Lung (tissue), 12 donors: ENCODE measurements around the gene EFCAB12. TPM values are rescaled to one million over a fixed set of nuclear protein-coding genes. Genes with fewer than 3 reads are reported as not detected.
A peak's percentile ranks its signal among the peaks of the same experiment; 100 is the strongest.

ENCODE experiments used
- ATAC-seq: fragments of 200-7000 bp; cut with Tn5 transposase; one replicate; pipeline ENCODE4 v1.9.1; 2020; ENCODE audit warnings: moderate number of reproducible peaks; ENCODE audit not compliant: insufficient read depth, low FRiP score
- DNase-seq, 3 donors: peaks; one replicate each; pipeline ENCODE4 v3.0.0-alpha.2; 2013 to 2017
- H3K27ac ChIP-seq, 2 donors: one replicate each; pipeline ENCODE4 v1.5.1; 2013; ENCODE audit warnings: mild to moderate bottlenecking in 2 of 2, moderate library complexity in 2 of 2, control low read depth in 1 of 2, inconsistent platforms in 1 of 2, low read depth in 1 of 2, low read length in 1 of 2
- H3K27me3 ChIP-seq, 3 donors: one replicate each; pipeline ENCODE4 v1.5.1; 2013; ENCODE audit warnings: low read length in 2 of 3; ENCODE audit not compliant: control insufficient read depth in 3 of 3, insufficient read depth in 3 of 3
- H3K36me3 ChIP-seq, 4 donors: one replicate each; pipeline ENCODE4 v1.5.1; 2013; ENCODE audit warnings: low read length in 4 of 4, mild to moderate bottlenecking in 1 of 4, moderate library complexity in 1 of 4; ENCODE audit not compliant: control insufficient read depth in 4 of 4, insufficient read depth in 4 of 4
- H3K4me1 ChIP-seq, 5 donors: one replicate each; pipeline ENCODE4 v1.5.1; 2013; ENCODE audit warnings: low read length in 5 of 5, mild to moderate bottlenecking in 2 of 5, moderate library complexity in 1 of 5; ENCODE audit not compliant: control insufficient read depth in 5 of 5, insufficient read depth in 5 of 5
- H3K4me3 ChIP-seq: one replicate; pipeline ENCODE4 v1.5.1; 2013; ENCODE audit warnings: mild to moderate bottlenecking, control low read depth, moderate library complexity
- H3K9ac ChIP-seq, 2 donors: one replicate each; pipeline ENCODE4 v1.5.1; 2013; ENCODE audit warnings: low read length in 2 of 2, control low read depth in 1 of 2; ENCODE audit not compliant: insufficient read depth in 1 of 2
- H3K9me3 ChIP-seq, 4 donors: one replicate each; pipeline ENCODE4 v1.5.1; 2013; ENCODE audit warnings: low read length in 3 of 4, mild to moderate bottlenecking in 1 of 4, moderate library complexity in 1 of 4; ENCODE audit not compliant: control insufficient read depth in 4 of 4, insufficient read depth in 3 of 4
- WGBS, 2 donors: extraction: QIAGEN DNeasy Blood & Tissue Kit; methylation state at CpG; one replicate each; pipeline ENCODE4 v1.1.7; 2013; 5-methylcytosine and 5-hydroxymethylcytosine counted together
- polyA plus RNA-seq, 2 donors: library from polyadenylated mRNA; stranded (reverse); fragments of 200-250 nt; gene quantifications; one replicate each; pipeline ENCODE4 v1.2.1, GENCODE V29; 2013
- total RNA-seq, 2 donors: library from RNA; depleted of rRNA in 1 of 2; stranded (reverse); fragments of >200 nt in 1 of 2; gene quantifications; one replicate each; pipeline ENCODE4 v1.2.1, GENCODE V29; 2014 to 2021
- TF ChIP-seq, protein P1 (sequence below): IDR thresholded peaks from 2 replicates; pipeline ENCODE4 v1.5.1; 2012; ENCODE audit warnings: mild to moderate bottlenecking; ENCODE audit errors: control extremely low read depth, extremely low read depth
- donor health status: control.
- donor health status: control.
- donor health status: Bipolar disorder and iron deficiency.
- donor health status: healthy.
- donor health status: DM: yes; HTN: yes; CAD: no.

Gene EFCAB12
- total and polyA plus RNA-seq, 4 donors = 2.6 to 8.8 (median 3.3) TPM

DNA sequence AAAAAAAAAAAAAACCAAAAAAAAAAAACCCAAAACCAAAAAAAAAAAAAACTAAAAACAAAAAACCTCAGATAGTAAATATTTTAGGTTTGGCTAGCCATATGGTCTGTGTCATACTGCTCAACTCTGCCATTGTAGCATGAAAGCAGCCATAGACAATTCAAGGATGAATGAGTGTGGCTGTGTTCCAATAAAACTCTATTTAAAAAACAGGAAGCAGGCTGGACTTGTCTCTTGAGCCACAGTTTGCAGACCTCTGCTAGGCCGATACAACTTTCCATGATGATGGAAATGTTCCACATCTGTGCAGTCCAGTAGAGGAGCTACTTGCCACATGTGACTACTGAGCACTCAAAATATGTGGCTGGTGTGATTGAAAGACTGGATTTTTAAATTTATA, 11.1 kb downstream of the EFCAB12 start:
- DNase-seq = peak; percentile 61 to 97 (median 94)
- no peaks in the 10 kb centered on the region for H3K27me3 ChIP-seq
- peaks cover 0 to 32% (median 16%) of the 10 kb centered on the region in 5 donors for H3K4me1 ChIP-seq
- H3K36me3 ChIP-seq = no peaks in the 10 kb centered on the region
- TF ChIP-seq, protein P1, sequence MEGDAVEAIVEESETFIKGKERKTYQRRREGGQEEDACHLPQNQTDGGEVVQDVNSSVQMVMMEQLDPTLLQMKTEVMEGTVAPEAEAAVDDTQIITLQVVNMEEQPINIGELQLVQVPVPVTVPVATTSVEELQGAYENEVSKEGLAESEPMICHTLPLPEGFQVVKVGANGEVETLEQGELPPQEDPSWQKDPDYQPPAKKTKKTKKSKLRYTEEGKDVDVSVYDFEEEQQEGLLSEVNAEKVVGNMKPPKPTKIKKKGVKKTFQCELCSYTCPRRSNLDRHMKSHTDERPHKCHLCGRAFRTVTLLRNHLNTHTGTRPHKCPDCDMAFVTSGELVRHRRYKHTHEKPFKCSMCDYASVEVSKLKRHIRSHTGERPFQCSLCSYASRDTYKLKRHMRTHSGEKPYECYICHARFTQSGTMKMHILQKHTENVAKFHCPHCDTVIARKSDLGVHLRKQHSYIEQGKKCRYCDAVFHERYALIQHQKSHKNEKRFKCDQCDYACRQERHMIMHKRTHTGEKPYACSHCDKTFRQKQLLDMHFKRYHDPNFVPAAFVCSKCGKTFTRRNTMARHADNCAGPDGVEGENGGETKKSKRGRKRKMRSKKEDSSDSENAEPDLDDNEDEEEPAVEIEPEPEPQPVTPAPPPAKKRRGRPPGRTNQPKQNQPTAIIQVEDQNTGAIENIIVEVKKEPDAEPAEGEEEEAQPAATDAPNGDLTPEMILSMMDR = no peak
- WGBS, 2 donors = 36 to 59% methylated on average over 1 of the region's 1 CpG
- H3K9me3 ChIP-seq = no peaks in the 10 kb centered on the region
- peak overlapping the region in 1 of 2 donors; percentile 16 for H3K9ac ChIP-seq
- ATAC-seq = no peak
- H3K4me3 ChIP-seq = no peak overlapping the region
- no peak overlapping the region for H3K27ac ChIP-seq

GRCh38 chr3:129416415-129416814, 12.0 kb downstream of the EFCAB12 start:
- Histone ChIP-seq H3K27me3 (no peaks in the 10 kb centered on the region), H3K4me1 (peaks cover 0 to 32% (median 16%) of the 10 kb centered on the region in 5 donors), H3K9me3 (no peaks in the 10 kb centered on the region), H3K27ac (no peak overlapping the region), H3K36me3 (no peaks in the 10 kb centered on the region), H3K9ac (no peak overlapping the region), H3K4me3 (no peak overlapping the region)
- no peak for DNase-seq
- 88 to 91% methylated on average over 4 of the region's 4 CpGs for WGBS, 2 donors
- ATAC-seq = no peak
- TF ChIP-seq, protein P1 = no peak

GRCh38 chr3:129415830-129416229, 12.6 kb downstream of the EFCAB12 start:
- Histone ChIP-seq H3K27me3 (no peaks in the 10 kb centered on the region), H3K9ac (no peak overlapping the region), H3K9me3 (no peaks in the 10 kb centered on the region), H3K36me3 (no peaks in the 10 kb centered on the region), H3K27ac (no peak overlapping the region), H3K4me1 (peaks cover 0 to 32% (median 16%) of the 10 kb centered on the region in 5 donors), H3K4me3 (no peak overlapping the region)
- no peak for ATAC-seq
- TF ChIP-seq, protein P1 = no peak
- 80 to 91% methylated on average over 6 of the region's 6 CpGs for WGBS, 2 donors
- no peak for DNase-seq

GRCh38 chr3:129415378-129415777, 13.1 kb downstream of the EFCAB12 start:
- H3K27ac ChIP-seq = no peak overlapping the region
- no peaks in the 10 kb centered on the region for H3K9me3 ChIP-seq
- no peaks in the 10 kb centered on the region for H3K36me3 ChIP-seq
- no peak for ATAC-seq
- peaks cover 0 to 32% (median 16%) of the 10 kb centered on the region in 5 donors for H3K4me1 ChIP-seq
- no peak overlapping the region for H3K4me3 ChIP-seq
- WGBS, 2 donors = 88 to 100% methylated on average over 3 of the region's 3 CpGs
- H3K9ac ChIP-seq = no peak overlapping the region
- TF ChIP-seq, protein P1 = no peak
- H3K27me3 ChIP-seq = no peaks in the 10 kb centered on the region
- DNase-seq = no peak
